Hepatocyte (in vitro differentiated cells): Measurements from ENCODE around the gene SH3PXD2B.

Experiments
- CTCF ChIP-seq: fragments of 200-600 bp; sonication (generic); IDR thresholded peaks from 2 replicates; pipeline ENCODE4 v1.5.1; 2016; ENCODE audit warnings: antibody characterized with exemption, mild to moderate bottlenecking; ENCODE audit not compliant: poor library complexity
- EZH2 ChIP-seq: fragments of 200-600 bp; sonication (generic); IDR thresholded peaks from 2 replicates; pipeline ENCODE4 v1.6.1; 2016; ENCODE audit warnings: antibody characterized with exemption, mild to moderate bottlenecking, borderline replicate concordance
- EZH2phosphoT487 ChIP-seq: fragments of 200-600 bp; sonication (generic); IDR thresholded peaks from one replicate; pipeline ENCODE4 v1.6.1; 2018; ENCODE audit warnings: antibody characterized with exemption, mild to moderate bottlenecking, low read depth, moderate library complexity; ENCODE audit not compliant: unreplicated experiment, severe bottlenecking

- TF ChIP-seq CTCF (no peak), EZH2 (no peak), EZH2phosphoT487 (no peak)
Measured at GRCh38 chr5:172438319-172438668, 16.0 kb downstream of the SH3PXD2B start.
